ENCODE measurements around the gene CALY. TPM values are rescaled to one million over a fixed set of nuclear protein-coding genes. Genes with fewer than 3 reads are reported as not detected.

Gene CALY
- total and polyA plus RNA-seq, 2 experiments from 2014 or later = 12.3 to 16.3 TPM

- no peak for DNase-seq (ENCODE audit: low read depth in 1 of 2, low spot score in 1 of 2)
- H3K9me3 ChIP-seq (ENCODE audit: low read depth) = no peaks in the 10 kb centered on the region
- H3K4me1 ChIP-seq (ENCODE audit: low read depth) = no peaks in the 10 kb centered on the region
- peaks cover 22% of the 10 kb centered on the region for H3K36me3 ChIP-seq
- TF ChIP-seq, protein P1, sequence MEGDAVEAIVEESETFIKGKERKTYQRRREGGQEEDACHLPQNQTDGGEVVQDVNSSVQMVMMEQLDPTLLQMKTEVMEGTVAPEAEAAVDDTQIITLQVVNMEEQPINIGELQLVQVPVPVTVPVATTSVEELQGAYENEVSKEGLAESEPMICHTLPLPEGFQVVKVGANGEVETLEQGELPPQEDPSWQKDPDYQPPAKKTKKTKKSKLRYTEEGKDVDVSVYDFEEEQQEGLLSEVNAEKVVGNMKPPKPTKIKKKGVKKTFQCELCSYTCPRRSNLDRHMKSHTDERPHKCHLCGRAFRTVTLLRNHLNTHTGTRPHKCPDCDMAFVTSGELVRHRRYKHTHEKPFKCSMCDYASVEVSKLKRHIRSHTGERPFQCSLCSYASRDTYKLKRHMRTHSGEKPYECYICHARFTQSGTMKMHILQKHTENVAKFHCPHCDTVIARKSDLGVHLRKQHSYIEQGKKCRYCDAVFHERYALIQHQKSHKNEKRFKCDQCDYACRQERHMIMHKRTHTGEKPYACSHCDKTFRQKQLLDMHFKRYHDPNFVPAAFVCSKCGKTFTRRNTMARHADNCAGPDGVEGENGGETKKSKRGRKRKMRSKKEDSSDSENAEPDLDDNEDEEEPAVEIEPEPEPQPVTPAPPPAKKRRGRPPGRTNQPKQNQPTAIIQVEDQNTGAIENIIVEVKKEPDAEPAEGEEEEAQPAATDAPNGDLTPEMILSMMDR (IDR thresholded peaks at IDR 0.05; ENCODE audit: low read depth, low read length) = no peak
- H3K27ac ChIP-seq = no peak overlapping the region
- no peaks in the 10 kb centered on the region for H3K27me3 ChIP-seq
- H3K4me3 ChIP-seq = no peak overlapping the region
These were observed 23.5 kb downstream of the CALY start for GRCh38 chr10:133313192-133313591.

DNA sequence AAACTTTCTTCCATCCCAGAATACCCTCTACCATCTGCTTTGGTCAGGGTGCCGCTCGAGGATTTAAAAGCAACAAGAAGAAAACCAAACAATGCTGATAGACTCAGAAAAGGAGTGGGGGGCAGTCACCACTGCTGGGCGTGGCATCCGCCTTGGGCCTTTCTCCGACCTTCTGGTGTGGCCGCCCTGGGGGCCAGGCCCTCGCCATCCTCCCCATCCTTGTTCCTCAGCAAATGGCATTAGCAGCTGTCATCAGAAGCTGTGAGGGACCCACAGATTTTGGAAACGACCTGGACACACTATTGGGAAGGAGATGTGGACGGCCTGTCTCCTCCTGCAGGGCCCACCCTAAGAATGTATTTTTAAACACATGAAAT is 23.9 kb downstream of the CALY start:
- H3K36me3 ChIP-seq = peaks cover 22% of the 10 kb centered on the region
- no peak overlapping the region for H3K4me3 ChIP-seq
- H3K4me1 ChIP-seq (ENCODE audit: low read depth) = no peaks in the 10 kb centered on the region
- TF ChIP-seq, protein P1 (IDR thresholded peaks at IDR 0.05; ENCODE audit: low read depth, low read length) = no peak
- H3K27ac ChIP-seq = no peak overlapping the region
- DNase-seq (ENCODE audit: low read depth in 1 of 2, low spot score in 1 of 2) = no peak
- no peaks in the 10 kb centered on the region for H3K27me3 ChIP-seq
- no peaks in the 10 kb centered on the region for H3K9me3 ChIP-seq (ENCODE audit: low read depth)

- H3K27me3 ChIP-seq = no peaks in the 10 kb centered on the region
- peaks cover 22% of the 10 kb centered on the region for H3K36me3 ChIP-seq
- peaks cover 4% of the 10 kb centered on the region for H3K4me1 ChIP-seq (ENCODE audit: low read depth)
- H3K9me3 ChIP-seq (ENCODE audit: low read depth) = no peaks in the 10 kb centered on the region
- TF ChIP-seq, protein P1 (IDR thresholded peaks at IDR 0.05; ENCODE audit: low read depth, low read length) = no peak
- H3K4me3 ChIP-seq = no peak overlapping the region
- DNase-seq (ENCODE audit: low read depth in 1 of 2, low spot score in 1 of 2) = no peak
- H3K27ac ChIP-seq = no peak overlapping the region
These were observed 24.5 kb downstream of the CALY start for GRCh38 chr10:133312016-133312768.

DNA sequence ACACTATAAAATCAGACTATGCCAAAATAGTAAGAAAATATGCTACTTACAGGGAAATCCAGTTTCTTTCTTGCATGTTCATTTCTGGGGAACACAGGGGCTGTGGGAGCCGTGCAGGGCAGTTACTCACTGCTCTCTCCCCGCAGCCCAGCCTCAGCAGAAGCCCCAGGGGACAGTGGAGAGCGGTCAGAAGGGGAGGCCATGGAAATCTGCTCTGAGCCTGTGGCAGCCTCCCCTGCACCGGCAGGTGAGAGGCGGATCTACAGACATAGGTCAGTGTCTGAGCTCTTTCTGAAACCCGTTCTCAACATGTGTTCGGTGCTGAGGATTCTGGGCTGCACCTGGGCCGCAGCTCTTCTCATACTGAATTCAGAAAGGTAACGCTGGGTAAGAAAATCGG is 25.1 kb downstream of the CALY start:
- Histone ChIP-seq H3K4me1 (ENCODE audit: low read depth) (peaks cover 5% of the 10 kb centered on the region), H3K27ac (no peak overlapping the region), H3K27me3 (no peaks in the 10 kb centered on the region), H3K9me3 (ENCODE audit: low read depth) (no peaks in the 10 kb centered on the region), H3K4me3 (no peak overlapping the region), H3K36me3 (peaks cover 22% of the 10 kb centered on the region)
- no peak for DNase-seq (ENCODE audit: low read depth in 1 of 2, low spot score in 1 of 2)
- TF ChIP-seq, protein P1 (IDR thresholded peaks at IDR 0.05; ENCODE audit: low read depth, low read length) = no peak

DNA sequence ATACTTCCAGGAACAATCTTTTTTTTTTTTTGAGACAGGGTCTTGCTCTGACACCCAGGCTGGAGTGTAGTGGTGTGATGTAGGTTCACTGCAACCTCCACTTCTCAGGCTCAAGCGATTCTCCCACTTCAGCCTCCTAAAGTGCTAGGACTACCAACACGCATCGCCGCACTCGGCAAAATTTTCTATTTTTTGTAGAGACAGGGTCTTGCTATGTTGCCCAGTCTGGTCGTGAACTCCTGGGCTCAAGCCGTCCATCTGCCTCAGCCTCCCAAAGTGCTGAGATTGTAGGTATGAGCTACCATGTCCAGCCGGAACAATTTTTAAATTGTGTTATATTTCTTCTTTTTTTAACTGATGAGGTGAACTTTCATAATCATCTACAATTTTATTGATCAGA is 25.9 kb downstream of the CALY start:
- Histone ChIP-seq H3K4me1 (ENCODE audit: low read depth) (peaks cover 5% of the 10 kb centered on the region), H3K9me3 (ENCODE audit: low read depth) (no peaks in the 10 kb centered on the region), H3K4me3 (no peak overlapping the region), H3K27me3 (no peaks in the 10 kb centered on the region), H3K27ac (no peak overlapping the region), H3K36me3 (peaks cover 22% of the 10 kb centered on the region)
- TF ChIP-seq, protein P1 (IDR thresholded peaks at IDR 0.05; ENCODE audit: low read depth, low read length) = no peak
- DNase-seq (ENCODE audit: low read depth in 1 of 2, low spot score in 1 of 2) = no peak
